GM19099 (cell line): Measurements from ENCODE around the gene AKTIP.

Experiments used
- POLR2A ChIP-seq: IDR thresholded peaks from 3 replicates; pipeline ENCODE4 v1.6.1; 2011; ENCODE audit warnings: low read depth; ENCODE audit not compliant: insufficient read length; ENCODE audit errors: extremely low read depth

The AKTIP gene

DNA sequence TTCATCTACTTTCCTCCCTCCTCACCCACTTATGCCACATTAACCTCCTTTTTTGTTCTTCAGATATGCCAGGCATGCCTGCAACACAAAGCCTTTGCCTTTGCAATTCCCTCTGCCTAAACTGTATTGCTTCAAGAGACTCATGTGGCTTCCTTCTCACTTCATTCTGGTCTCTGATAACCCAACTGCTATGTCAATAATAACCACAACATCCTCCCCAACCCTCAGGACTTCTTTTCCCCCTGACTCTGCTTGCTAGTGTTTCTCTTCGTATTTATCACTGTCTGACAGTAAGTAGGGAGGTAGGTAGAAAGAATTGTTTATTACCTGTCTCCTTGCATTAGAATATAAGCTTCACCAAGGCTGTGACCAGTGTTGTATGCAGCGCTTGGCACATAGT is 46.4 kb downstream of the AKTIP start:
- TF ChIP-seq POLR2A: no peak

DNA sequence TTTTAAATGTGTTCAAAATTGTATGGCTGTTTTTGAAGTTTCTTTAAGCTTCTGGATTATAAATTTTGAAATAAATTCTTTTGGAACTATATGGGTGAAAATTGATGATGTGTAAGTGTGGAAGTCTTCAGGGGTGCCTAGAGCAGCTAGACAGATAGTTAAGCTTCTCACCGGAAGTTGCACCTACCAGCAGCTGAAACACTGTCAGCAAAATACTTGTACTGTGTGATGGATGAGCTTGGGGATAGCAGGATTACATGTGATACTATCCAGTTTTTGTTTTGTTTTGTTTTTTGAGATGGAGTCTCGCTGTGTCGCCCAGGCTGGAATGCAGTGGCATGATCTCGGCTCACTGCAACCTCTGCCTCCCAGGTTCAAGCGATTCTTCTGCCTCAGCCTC is 49.1 kb downstream of the AKTIP start:
- TF ChIP-seq POLR2A: no peak

DNA sequence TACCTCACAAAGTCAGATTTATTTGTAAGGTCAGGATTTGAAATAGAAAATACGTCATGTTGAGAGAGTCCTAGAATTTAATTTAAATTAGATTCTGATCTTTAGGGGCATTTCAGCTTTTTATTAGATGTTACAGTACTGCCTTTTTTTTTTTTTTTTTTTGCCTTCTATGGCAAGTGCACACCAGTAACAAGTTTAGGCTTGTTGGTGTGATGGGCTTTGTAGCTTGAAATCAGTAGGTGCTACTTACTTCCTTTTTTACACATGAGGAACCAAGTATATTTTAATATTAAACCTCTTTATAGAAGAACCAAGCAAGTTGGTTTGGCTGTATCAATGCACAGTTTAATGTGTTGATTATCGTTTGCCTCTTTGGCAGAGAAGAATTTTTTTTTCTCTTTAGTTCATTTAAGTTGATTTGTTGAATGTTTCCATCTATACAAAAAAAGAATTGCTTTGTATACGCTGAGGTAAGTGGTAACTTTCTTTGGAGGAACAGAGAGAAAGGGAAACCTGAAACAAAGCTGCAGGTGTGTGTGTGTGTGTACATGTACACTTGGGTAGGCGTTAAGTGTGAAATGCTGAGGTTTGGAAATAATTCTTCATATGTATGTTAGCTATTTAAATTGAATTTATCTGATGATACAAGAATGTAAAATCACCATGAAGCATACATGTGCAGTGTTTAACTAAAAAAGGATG is 53.0 kb downstream of the AKTIP start:
- TF ChIP-seq POLR2A: no peak

DNA sequence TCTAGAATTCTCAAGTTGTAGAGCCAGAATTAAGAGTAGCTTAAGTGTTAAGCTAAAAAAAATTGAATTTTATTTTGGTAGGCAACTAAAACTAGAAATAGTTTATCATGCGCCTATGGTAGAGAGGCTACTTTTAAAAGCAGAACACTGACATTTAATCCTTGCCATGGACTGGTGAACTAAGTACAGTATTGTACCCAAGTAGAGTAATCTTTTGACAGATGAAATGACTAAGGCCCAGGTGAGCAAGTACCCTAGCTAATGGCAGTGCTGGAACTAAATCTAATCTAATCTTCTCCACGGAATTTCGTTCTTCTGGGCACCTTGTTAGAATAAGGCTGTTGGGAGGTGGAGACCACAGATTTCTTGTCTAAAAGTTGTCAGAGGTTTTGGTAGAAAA is 56.9 kb downstream of the AKTIP start:
- TF ChIP-seq POLR2A: no peak

DNA sequence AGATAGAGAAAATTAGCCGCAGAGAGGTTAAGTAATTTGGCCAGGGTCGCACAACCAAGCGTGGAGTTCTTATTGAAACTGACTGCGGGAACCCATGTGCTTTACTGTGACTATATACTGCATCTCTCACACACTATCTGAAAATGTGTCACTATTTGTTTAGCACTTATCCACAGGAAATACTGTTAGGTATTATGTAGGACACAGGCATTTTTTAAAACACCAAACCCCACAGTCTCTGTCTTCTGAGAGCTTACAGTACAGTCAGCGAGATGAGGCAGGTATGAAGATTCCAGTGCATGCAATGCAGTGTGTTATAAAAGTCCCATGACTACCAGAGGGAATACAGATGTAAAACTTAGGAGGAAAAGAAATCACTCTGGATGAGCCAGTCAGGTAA is 57.5 kb downstream of the AKTIP start:
- no peak for TF ChIP-seq POLR2A
